WTC11 (cell line): ENCODE measurements around the gene CDC16.

ENCODE experiments used
- ZNF317 ChIP-seq: sonication (generic); formaldehyde crosslinking; IDR thresholded peaks from 2 replicates; pipeline ENCODE4 v1.8.1; 2023; ENCODE audit warnings: low read depth, mild to moderate bottlenecking, moderate library complexity, missing genetic modification reagents, borderline replicate concordance
- TF ChIP-seq, protein P1 (sequence below): sonication (generic); formaldehyde crosslinking; IDR thresholded peaks from 2 replicates; pipeline ENCODE4 v1.8.0; 2023; ENCODE audit warnings: missing genetic modification reagents, mild to moderate bottlenecking, borderline replicate concordance
- TF ChIP-seq, protein P2 (sequence below): sonication (generic); formaldehyde crosslinking; IDR thresholded peaks from 2 replicates; pipeline ENCODE4 v1.8.0; 2022; ENCODE audit warnings: mild to moderate bottlenecking, missing genetic modification reagents
- TF ChIP-seq, protein P3 (sequence below): fragments of 200-600 bp; IDR thresholded peaks from 2 replicates; pipeline ENCODE4 v1.8.0; 2022; ENCODE audit warnings: antibody characterized with exemption

DNA sequence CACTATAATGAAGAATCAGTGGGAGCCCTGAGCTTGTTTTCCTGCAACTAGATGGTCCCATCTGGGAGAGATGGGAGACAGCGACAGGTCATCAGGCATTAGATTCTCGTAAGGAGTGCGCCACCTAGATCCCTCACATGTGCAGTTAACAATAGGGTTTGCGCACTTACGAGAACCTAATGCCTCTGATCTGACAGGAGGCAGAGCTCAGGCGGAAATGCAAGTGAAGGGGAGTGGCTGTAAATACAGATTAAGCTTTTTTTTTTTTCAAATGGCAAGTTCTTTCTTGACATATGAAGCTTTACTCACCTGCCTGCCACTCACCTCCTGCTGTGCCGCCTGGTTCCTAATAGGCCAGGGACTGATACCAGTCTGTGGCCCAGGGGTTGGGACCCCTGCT is 14.4 kb downstream of the CDC16 start:
- TF ChIP-seq, protein P1, sequence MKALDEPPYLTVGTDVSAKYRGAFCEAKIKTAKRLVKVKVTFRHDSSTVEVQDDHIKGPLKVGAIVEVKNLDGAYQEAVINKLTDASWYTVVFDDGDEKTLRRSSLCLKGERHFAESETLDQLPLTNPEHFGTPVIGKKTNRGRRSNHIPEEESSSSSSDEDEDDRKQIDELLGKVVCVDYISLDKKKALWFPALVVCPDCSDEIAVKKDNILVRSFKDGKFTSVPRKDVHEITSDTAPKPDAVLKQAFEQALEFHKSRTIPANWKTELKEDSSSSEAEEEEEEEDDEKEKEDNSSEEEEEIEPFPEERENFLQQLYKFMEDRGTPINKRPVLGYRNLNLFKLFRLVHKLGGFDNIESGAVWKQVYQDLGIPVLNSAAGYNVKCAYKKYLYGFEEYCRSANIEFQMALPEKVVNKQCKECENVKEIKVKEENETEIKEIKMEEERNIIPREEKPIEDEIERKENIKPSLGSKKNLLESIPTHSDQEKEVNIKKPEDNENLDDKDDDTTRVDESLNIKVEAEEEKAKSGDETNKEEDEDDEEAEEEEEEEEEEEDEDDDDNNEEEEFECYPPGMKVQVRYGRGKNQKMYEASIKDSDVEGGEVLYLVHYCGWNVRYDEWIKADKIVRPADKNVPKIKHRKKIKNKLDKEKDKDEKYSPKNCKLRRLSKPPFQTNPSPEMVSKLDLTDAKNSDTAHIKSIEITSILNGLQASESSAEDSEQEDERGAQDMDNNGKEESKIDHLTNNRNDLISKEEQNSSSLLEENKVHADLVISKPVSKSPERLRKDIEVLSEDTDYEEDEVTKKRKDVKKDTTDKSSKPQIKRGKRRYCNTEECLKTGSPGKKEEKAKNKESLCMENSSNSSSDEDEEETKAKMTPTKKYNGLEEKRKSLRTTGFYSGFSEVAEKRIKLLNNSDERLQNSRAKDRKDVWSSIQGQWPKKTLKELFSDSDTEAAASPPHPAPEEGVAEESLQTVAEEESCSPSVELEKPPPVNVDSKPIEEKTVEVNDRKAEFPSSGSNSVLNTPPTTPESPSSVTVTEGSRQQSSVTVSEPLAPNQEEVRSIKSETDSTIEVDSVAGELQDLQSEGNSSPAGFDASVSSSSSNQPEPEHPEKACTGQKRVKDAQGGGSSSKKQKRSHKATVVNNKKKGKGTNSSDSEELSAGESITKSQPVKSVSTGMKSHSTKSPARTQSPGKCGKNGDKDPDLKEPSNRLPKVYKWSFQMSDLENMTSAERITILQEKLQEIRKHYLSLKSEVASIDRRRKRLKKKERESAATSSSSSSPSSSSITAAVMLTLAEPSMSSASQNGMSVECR (CRISPR knock-in tag): no peak
- TF ChIP-seq ZNF317 (CRISPR knock-in tag): no peak
- TF ChIP-seq, protein P2, sequence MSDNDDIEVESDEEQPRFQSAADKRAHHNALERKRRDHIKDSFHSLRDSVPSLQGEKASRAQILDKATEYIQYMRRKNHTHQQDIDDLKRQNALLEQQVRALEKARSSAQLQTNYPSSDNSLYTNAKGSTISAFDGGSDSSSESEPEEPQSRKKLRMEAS (CRISPR knock-in tag): no peak
- TF ChIP-seq, protein P3, sequence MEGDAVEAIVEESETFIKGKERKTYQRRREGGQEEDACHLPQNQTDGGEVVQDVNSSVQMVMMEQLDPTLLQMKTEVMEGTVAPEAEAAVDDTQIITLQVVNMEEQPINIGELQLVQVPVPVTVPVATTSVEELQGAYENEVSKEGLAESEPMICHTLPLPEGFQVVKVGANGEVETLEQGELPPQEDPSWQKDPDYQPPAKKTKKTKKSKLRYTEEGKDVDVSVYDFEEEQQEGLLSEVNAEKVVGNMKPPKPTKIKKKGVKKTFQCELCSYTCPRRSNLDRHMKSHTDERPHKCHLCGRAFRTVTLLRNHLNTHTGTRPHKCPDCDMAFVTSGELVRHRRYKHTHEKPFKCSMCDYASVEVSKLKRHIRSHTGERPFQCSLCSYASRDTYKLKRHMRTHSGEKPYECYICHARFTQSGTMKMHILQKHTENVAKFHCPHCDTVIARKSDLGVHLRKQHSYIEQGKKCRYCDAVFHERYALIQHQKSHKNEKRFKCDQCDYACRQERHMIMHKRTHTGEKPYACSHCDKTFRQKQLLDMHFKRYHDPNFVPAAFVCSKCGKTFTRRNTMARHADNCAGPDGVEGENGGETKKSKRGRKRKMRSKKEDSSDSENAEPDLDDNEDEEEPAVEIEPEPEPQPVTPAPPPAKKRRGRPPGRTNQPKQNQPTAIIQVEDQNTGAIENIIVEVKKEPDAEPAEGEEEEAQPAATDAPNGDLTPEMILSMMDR: no peak
